Measurements from ENCODE around the gene CARD6. TPM values are rescaled to one million over a fixed set of nuclear protein-coding genes. Genes with fewer than 3 reads are reported as not detected.

The CARD6 gene
- total and polyA plus RNA-seq, 2 of the 8 experiments (the other 6 are each of a cell fraction or from before 2014, with no cell fraction given), result 0.41 to 0.50 TPM

DNA sequence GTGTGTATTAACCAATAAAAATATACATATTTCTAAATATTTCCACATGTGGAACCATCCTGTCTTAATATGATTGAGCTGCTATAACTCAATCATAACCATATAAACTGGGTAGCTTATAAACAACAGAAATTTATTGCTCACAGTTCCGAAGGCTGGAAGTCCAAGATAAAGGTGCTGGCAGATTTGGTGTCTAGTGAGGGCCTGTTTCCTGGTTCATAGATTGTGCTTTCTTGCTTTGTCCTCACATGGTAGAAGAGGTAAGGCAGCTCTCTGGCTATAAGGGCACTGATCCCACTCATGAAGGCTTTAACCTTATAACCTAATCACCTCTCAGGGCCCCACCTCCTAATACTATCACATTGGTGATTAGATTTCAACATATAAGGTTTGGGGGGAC, 29.0 kb upstream of the CARD6 start:
- no peak overlapping the region for H4K91ac ChIP-seq (replicated peaks; ENCODE audit: insufficient read length, low read length)
- H3K23ac ChIP-seq (ENCODE audit: insufficient read length), result no peak overlapping the region
- no peaks in the 10 kb centered on the region for H3K9me3 ChIP-seq (ENCODE audit: insufficient read depth in 2 of 2, low read depth in 1 of 2, low read length in 1 of 2)
- H3K4me2 ChIP-seq (ENCODE audit: insufficient read depth in 1 of 2, low read depth in 2 of 2, low read length in 2 of 2), result no peak overlapping the region
- no peak overlapping the region for H3K9ac ChIP-seq (replicated peaks in 1 of 4; ENCODE audit: extremely low read depth in 1 of 4, low read depth in 3 of 4, low read length in 3 of 4)
- H3K27me3 ChIP-seq (replicated peaks in 1 of 4; ENCODE audit: control insufficient read depth in 3 of 4, extremely low read depth in 1 of 4, insufficient read depth in 3 of 4, low read length in 3 of 4), result no peaks in the 10 kb centered on the region
- no peak overlapping the region for H3K56ac ChIP-seq (replicated peaks; ENCODE audit: insufficient read length, low read depth, low read length)
- H2BK120ac ChIP-seq (replicated peaks; ENCODE audit: low read depth, low read length), result no peak overlapping the region
- no peaks in the 10 kb centered on the region for H3K36me3 ChIP-seq (ENCODE audit: control insufficient read depth in 2 of 4, insufficient read depth in 4 of 4, low read length in 3 of 4)
- DNase-seq (ENCODE audit: low read depth in 1 of 2, low spot score in 2 of 2) (no peak), FAIRE-seq (no peak)
- ChIA-PET CTCF (ENCODE audit: partially characterized antibody) (interaction anchor here (0.8 kb wide), 1 partner anchor 9 kb away, joined by 3 read pairs; no protein-coding TSS in a partner anchor), POLR2A (ENCODE audit: partially characterized antibody) (interaction anchor here (0.7 to 14.0 kb wide), 3 partner anchors 13 to 16 kb away, joined by 4 to 372 read pairs (median 5); partner anchors contain the start of genes PRKAA1 and RPL37)
- H3K4ac ChIP-seq (replicated peaks; ENCODE audit: insufficient read length, low read depth, low read length), result no peak overlapping the region
- no peak overlapping the region for H2BK20ac ChIP-seq (ENCODE audit: low read length)
- no peak overlapping the region for H4K5ac ChIP-seq (ENCODE audit: insufficient read length, low read depth, low read length)
- H3K4me1 ChIP-seq (replicated peaks in 1 of 4; ENCODE audit: control insufficient read depth in 3 of 4, insufficient read depth in 4 of 4, low read length in 3 of 4), result peaks cover 0 to 6% (median 3%) of the 10 kb centered on the region in 4 experiments; a peak in 2 of 7 replicates
- H2BK12ac ChIP-seq (ENCODE audit: low read depth, low read length), result no peak overlapping the region
- no peaks in the 10 kb centered on the region for H3K79me2 ChIP-seq (ENCODE audit: control insufficient read depth in 1 of 2, insufficient read depth in 2 of 2, low read length in 2 of 2)
- H3K79me1 ChIP-seq (ENCODE audit: low read depth, low read length), result no peaks in the 10 kb centered on the region
- H4K20me1 ChIP-seq (replicated peaks in 1 of 2; ENCODE audit: control insufficient read depth in 1 of 2, insufficient read depth in 2 of 2, low read length in 2 of 2), result no peaks in the 10 kb centered on the region
- H2BK15ac ChIP-seq (ENCODE audit: low read length), result no peak overlapping the region
- H2BK5ac ChIP-seq (ENCODE audit: low read depth, low read length), result no peak overlapping the region
- no peak overlapping the region for H3K14ac ChIP-seq (ENCODE audit: insufficient read length)
- no peaks in the 10 kb centered on the region for H3K23me2 ChIP-seq (ENCODE audit: low read depth, low read length)
- H3K4me3 ChIP-seq (ENCODE audit: extremely low read depth in 1 of 4, insufficient read depth in 2 of 4, low read depth in 3 of 4, low read length in 4 of 4), result no peak overlapping the region
- no peak overlapping the region for H3K18ac ChIP-seq (ENCODE audit: extremely low read depth, low read length)
- H3K27ac ChIP-seq (ENCODE audit: low read depth, low read length), result no peak overlapping the region
- H2AFZ ChIP-seq (ENCODE audit: low read length), result no peak overlapping the region
- no peak overlapping the region for H4K8ac ChIP-seq (ENCODE audit: extremely low read depth, insufficient read depth, low read length)
- 38% methylated on average over 1 of the region's 1 CpG; no CpG with 5 or more reads in 1 of the 2 experiments for WGBS, 2 experiments (ENCODE audit: extremely low coverage in 1 of 2, insufficient coverage in 1 of 2, insufficient read length in 1 of 2, insufficient replicate concordance in 2 of 2, low coverage in 1 of 2, low lambda C conversion rate in 2 of 2, missing lambda C conversion rate in 1 of 2)
- no peak overlapping the region for H2AK5ac ChIP-seq (ENCODE audit: low read depth, low read length)
- TF ChIP-seq CTBP2 (IDR thresholded peaks at IDR 0.05; ENCODE audit: borderline replicate concordance, insufficient read depth, insufficient read length, low read length), result no peak
- no peak for TF ChIP-seq CHD1 (IDR thresholded peaks at IDR 0.05; ENCODE audit: low read depth, low read length)
- TF ChIP-seq KDM1A (IDR thresholded peaks at IDR 0.05; ENCODE audit: borderline replicate concordance, low read length), result no peak
- no peak for TF ChIP-seq RAD21 (IDR thresholded peaks at IDR 0.05 in 1 of 2, conservative IDR thresholded peaks at IDR 0.05 in 1 of 2; ENCODE audit: low read depth in 2 of 2, low read length in 2 of 2)
- no peak for TF ChIP-seq EGR1 (IDR thresholded peaks at IDR 0.05; ENCODE audit: borderline replicate concordance, low read depth, low read length)
- TF ChIP-seq POLR2AphosphoS5 (IDR thresholded peaks at IDR 0.05; ENCODE audit: low read depth, low read length), result no peak
- TF ChIP-seq TAF7 (optimal IDR thresholded peaks at IDR 0.05; ENCODE audit: borderline replicate concordance, low read depth, low read length), result no peak
- TF ChIP-seq SAP30 (IDR thresholded peaks at IDR 0.05; ENCODE audit: insufficient read depth, insufficient replicate concordance, low read length), result no peak
- TF ChIP-seq RFX5 (IDR thresholded peaks at IDR 0.05; ENCODE audit: borderline replicate concordance, low read depth, low read length), result no peak
- no peak for TF ChIP-seq YY1 (IDR thresholded peaks at IDR 0.05; ENCODE audit: low read depth, low read length)
- TF ChIP-seq CREB1 (IDR thresholded peaks at IDR 0.05), result no peak
- TF ChIP-seq, protein P1, sequence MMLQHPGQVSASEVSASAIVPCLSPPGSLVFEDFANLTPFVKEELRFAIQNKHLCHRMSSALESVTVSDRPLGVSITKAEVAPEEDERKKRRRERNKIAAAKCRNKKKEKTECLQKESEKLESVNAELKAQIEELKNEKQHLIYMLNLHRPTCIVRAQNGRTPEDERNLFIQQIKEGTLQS (IDR thresholded peaks at IDR 0.05; ENCODE audit: insufficient read depth, low read depth, low read length), result no peak
- TF ChIP-seq BRCA1 (IDR thresholded peaks at IDR 0.05; ENCODE audit: low read depth, low read length), result no peak

Measured in H1 (cell line).